Breast epithelium (tissue), 3 donors: ENCODE results near the gene DDX41.

Experiments
- CTCF ChIP-seq, 3 donors: fragments of 450-650 bp; IDR thresholded peaks; one replicate each; pipeline ENCODE4 v1.5.1; 2016 to 2017; ENCODE audit warnings: antibody characterized with exemption in 3 of 3, mild to moderate bottlenecking in 3 of 3, moderate library complexity in 3 of 3
- POLR2A ChIP-seq: fragments of 450-650 bp; IDR thresholded peaks from one replicate; pipeline ENCODE4 v1.6.1; 2016; ENCODE audit warnings: antibody characterized with exemption, mild to moderate bottlenecking, moderate library complexity

GRCh38 chr5:177490992-177491391, 25.8 kb downstream of the DDX41 start:
- TF ChIP-seq CTCF (IDR thresholded peaks at IDR 0.05) (no peak), POLR2A (no peak)
